Neural progenitor cell (in vitro differentiated cells): ENCODE data around the gene GATC.

ENCODE experiments used
- CTCF ChIP-seq: fragments of 200-600 bp; sonication (generic); IDR thresholded peaks from 2 replicates; pipeline ENCODE4 v1.5.1; 2017; ENCODE audit warnings: antibody characterized with exemption, mild to moderate bottlenecking
- EZH2 ChIP-seq: fragments of 200-600 bp; sonication (generic); IDR thresholded peaks from 2 replicates; pipeline ENCODE4 v1.6.1; 2017; ENCODE audit warnings: antibody characterized with exemption, mild to moderate bottlenecking, moderate library complexity

GRCh38 chr12:120468325-120468820, 22.1 kb downstream of the GATC start:
- no peak for TF ChIP-seq EZH2
- TF ChIP-seq CTCF, result no peak
